ENCODE measurements around the gene CMSS1.
A peak's percentile ranks its signal among the peaks of the same experiment; 100 is the strongest.

Gene CMSS1

DNA sequence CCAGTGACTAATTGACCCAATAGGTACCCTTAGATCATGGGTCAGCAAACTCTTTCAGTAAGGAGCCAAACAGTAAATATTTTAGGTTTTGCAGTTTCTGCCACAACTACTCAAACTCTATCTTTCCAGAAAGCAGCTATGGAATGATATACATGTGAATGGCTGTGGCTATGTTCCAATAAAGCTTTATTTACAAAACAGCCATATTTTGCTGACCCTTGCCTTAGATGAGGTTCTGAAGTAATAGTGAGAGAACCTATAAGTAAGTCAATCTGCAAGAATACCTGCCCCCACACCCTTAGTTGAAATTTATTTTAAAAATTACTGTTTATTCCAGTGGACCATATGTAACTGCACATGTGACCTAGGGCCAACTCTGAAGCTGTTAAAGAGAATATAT, 134.0 kb downstream of the CMSS1 start:
- no peak for DNase-seq (ENCODE audit: low read depth)
- TF ChIP-seq, protein P1, sequence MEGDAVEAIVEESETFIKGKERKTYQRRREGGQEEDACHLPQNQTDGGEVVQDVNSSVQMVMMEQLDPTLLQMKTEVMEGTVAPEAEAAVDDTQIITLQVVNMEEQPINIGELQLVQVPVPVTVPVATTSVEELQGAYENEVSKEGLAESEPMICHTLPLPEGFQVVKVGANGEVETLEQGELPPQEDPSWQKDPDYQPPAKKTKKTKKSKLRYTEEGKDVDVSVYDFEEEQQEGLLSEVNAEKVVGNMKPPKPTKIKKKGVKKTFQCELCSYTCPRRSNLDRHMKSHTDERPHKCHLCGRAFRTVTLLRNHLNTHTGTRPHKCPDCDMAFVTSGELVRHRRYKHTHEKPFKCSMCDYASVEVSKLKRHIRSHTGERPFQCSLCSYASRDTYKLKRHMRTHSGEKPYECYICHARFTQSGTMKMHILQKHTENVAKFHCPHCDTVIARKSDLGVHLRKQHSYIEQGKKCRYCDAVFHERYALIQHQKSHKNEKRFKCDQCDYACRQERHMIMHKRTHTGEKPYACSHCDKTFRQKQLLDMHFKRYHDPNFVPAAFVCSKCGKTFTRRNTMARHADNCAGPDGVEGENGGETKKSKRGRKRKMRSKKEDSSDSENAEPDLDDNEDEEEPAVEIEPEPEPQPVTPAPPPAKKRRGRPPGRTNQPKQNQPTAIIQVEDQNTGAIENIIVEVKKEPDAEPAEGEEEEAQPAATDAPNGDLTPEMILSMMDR (IDR thresholded peaks at IDR 0.05; ENCODE audit: low read depth, low read length, missing control alignments): no peak
- no peak overlapping the region for H3K4me3 ChIP-seq (ENCODE audit: low read depth, low read length)
- in situ Hi-C loops (cut with HindIII; ENCODE audit: low sequenced_read_pairs): no loop called here

DNA sequence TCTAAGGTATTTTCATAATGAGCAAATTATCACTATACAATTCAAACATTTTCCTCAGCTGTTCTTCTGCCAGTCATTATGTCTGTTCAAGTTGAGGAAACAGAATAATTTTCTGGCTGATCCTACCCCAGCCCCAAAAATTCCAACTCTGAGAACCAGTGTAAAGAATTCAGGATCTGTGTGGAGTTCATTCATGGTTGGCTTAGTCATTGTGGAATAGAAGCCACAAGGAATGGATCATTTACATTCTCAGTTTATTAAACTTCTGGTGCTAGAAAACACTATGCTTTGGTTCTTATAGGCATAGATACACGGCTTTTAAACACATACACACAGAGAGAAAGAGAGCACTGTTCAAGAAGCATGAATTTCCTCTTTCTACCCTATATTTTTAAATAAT, 134.6 kb downstream of the CMSS1 start:
- no peak overlapping the region for H3K4me3 ChIP-seq (ENCODE audit: low read depth, low read length)
- peak; percentile 76 for DNase-seq (ENCODE audit: low read depth)
- in situ Hi-C loops (cut with HindIII; ENCODE audit: low sequenced_read_pairs): no loop called here
- TF ChIP-seq, protein P1 (IDR thresholded peaks at IDR 0.05; ENCODE audit: low read depth, low read length, missing control alignments): no peak

DNA sequence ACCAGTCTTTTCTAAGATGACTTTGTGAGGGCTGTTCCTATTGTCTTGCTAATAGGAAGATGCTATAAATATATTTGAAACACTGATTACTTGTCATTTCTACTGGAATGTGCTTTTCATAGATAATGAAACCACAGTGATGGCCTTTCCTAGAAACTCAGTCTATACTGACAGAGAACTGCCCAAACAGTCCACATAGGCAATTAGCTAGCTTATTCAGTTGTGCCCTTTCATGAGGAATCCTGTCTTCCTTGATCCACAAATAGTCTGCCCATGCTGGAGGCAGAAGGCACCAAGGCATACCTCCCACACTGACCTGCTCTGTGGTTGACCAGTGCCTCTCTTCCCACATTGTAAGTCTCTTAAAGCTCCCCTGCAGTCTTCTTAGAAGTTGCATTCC, 135.9 kb downstream of the CMSS1 start:
- TF ChIP-seq, protein P1 (IDR thresholded peaks at IDR 0.05; ENCODE audit: low read depth, low read length, missing control alignments): no peak
- no peak overlapping the region for H3K4me3 ChIP-seq (ENCODE audit: low read depth, low read length)
- in situ Hi-C loops (cut with HindIII; ENCODE audit: low sequenced_read_pairs): no loop called here
- no peak for DNase-seq (ENCODE audit: low read depth)

DNA sequence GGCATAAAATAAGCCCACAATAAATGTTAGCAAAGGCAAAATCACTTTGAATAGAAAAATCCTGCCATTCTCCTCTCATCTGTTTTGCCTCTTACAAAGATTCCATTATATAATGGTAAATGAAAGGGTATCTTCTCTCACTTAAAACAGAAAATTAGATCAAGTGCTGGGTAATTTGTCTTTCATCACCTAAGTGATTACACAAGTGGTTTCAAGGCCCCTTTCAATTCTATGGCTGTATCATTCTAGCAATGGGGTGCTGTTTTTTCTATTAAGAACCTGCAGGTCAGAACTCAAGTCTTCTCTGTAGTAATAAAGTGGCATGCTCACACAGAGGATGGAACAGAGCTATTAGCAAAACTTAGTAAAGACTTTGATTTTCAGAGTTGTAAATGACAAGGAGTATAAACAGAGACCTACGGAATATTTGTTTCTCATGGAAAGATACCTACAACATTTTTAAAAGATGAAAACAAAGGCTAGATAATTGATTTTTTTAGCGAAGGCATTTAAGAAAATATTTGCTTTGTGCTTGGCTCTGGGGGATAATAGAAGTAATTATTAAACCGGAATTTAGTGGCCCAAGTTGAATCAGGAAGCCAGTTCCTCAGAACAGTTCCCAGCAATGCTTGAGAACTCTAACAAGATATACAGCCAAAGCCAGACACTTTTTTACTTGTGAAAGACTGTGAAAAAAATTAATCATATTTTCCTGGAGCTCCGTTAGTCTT, 137.4 kb downstream of the CMSS1 start:
- H3K4me3 ChIP-seq (ENCODE audit: low read depth, low read length): no peak overlapping the region
- in situ Hi-C loops (cut with HindIII; ENCODE audit: low sequenced_read_pairs): no loop called here
- TF ChIP-seq, protein P1 (IDR thresholded peaks at IDR 0.05; ENCODE audit: low read depth, low read length, missing control alignments): no peak
- no peak for DNase-seq (ENCODE audit: low read depth)

DNA sequence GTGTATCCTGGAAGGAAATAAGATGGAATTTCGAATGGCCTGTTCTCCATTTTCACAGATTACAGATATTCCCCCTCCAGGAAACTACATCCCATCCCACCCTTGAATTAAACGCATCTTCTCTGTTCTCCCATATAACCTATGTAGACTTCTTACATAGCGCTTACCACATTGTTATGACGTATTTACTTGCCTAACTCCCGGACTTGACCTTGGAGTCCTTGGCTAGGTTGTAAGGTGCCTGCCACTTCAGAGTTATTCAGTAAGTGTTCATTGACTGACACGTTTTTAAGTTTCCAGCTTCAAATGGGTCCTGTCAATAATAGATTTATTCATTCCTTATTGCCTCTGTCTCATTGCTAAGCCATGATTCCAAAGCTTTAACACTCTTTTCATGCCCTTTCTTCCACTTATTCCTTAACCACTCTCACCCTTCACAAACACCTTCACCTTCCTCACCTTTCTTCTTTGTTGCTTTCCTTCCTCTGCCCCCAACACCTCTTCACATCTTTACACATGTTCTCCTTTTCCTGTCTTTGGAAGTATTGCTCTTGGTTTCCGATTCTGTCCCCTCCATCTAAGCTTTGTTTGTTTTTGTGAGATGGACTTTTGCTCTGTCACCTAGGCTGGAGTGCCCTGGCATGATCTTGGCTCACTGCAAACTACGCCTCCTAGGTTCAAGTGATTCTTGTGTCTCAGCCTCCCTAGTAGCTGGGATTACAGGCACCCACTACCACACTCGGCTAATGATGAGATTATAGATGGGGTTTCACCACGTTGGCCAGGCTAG, 138.3 kb downstream of the CMSS1 start:
- no peak for DNase-seq (ENCODE audit: low read depth)
- TF ChIP-seq, protein P1 (IDR thresholded peaks at IDR 0.05; ENCODE audit: low read depth, low read length, missing control alignments): no peak
- in situ Hi-C loops (cut with HindIII; ENCODE audit: low sequenced_read_pairs): no loop called here
- H3K4me3 ChIP-seq (ENCODE audit: low read depth, low read length): no peak overlapping the region

DNA sequence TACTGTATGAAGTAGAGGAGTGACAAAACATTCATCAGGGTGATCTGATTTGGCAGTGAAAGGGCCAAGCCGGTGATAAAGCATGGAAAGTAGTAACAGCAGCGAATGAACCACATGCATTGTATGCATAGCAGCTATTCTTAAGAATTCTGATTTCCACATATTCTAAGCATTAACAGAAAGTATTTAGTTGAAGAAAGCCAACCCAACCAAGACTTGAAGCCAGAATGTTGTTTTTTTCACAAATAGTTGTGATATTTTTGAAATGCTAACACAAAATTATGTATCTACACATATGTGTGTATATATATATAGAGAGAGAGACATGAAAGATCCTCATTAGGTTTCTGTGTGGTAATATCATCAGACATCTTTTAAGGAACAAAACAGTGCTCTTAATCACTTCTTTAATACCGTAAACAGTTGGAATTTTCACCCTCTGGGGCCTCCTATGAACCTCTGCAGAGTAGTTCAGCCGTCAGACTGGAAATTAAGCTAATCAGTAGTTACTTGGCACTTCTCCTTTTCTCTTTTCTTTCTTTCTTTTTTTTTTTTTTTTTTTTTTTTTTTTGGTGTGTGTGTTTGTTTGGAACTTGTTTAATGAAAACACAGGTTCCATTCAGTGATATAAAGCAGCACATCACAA, 139.6 kb downstream of the CMSS1 start:
- in situ Hi-C loops (cut with HindIII; ENCODE audit: low sequenced_read_pairs): no loop called here
- no peak overlapping the region for H3K4me3 ChIP-seq (ENCODE audit: low read depth, low read length)
- no peak for DNase-seq (ENCODE audit: low read depth)
- TF ChIP-seq, protein P1 (IDR thresholded peaks at IDR 0.05; ENCODE audit: low read depth, low read length, missing control alignments): no peak
